Prostate gland (tissue), 2 donors: ENCODE measurements around the gene HAP1.

Experiments used
- CTCF ChIP-seq, 4 experiments: fragments of 200-600 bp in 2 of 4; fragments of 450-650 bp in 2 of 4; sonication (generic) in 2 of 4; IDR thresholded peaks; 1 replicate in 3 of 4; 2 replicates in 1 of 4; pipeline ENCODE4 v1.5.1; 2016 to 2019; ENCODE audit warnings: antibody characterized with exemption in 4 of 4, mild to moderate bottlenecking in 2 of 4, moderate library complexity in 2 of 4
- POLR2A ChIP-seq: fragments of 450-650 bp; IDR thresholded peaks from one replicate; pipeline ENCODE4 v1.6.1; 2016; ENCODE audit warnings: antibody characterized with exemption, mild to moderate bottlenecking

- TF ChIP-seq CTCF (IDR thresholded peaks at IDR 0.05): no peak
- TF ChIP-seq POLR2A: no peak
These were observed 9.9 kb downstream of the HAP1 start for GRCh38 chr17:41724476-41725050.
